Measurements from ENCODE around the gene TAAR9. TPM values are rescaled to one million over a fixed set of nuclear protein-coding genes. Genes with fewer than 3 reads are reported as not detected.

The TAAR9 gene
- total RNA-seq, 1 donor from 2014 or later, result not detected

DNA sequence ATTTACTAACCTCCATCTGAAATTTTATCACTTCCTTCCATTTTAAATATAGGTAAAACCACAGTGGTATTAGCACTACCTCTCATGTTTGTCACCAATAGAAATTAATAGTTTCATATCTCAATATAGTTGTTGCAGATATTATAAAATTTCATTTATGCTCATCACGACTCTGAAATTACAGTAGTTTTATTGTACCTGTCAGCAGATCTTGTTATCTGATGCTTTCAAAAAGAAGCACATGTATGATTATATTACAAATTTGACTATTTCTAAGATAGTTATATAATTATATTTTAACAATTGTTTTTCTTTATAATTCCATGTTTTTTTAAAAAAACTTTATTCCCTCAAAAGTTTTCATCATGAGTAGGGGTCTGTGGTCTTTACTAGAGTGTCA, 46.6 kb downstream of the TAAR9 start:
- peaks cover 13% of the 10 kb centered on the region for H3K27me3 Mint-ChIP-seq
- H3K9me3 Mint-ChIP-seq, result no peaks in the 10 kb centered on the region
- no peak overlapping the region for H3K27ac Mint-ChIP-seq
- H3K36me3 Mint-ChIP-seq (ENCODE audit: low read depth), result no peaks in the 10 kb centered on the region
- no peak for DNase-seq
- intact Hi-C loops (cut with micrococcal nuclease), result no loop called here
- no peak overlapping the region for H3K4me3 Mint-ChIP-seq
- no peaks in the 10 kb centered on the region for H3K4me1 Mint-ChIP-seq

DNA sequence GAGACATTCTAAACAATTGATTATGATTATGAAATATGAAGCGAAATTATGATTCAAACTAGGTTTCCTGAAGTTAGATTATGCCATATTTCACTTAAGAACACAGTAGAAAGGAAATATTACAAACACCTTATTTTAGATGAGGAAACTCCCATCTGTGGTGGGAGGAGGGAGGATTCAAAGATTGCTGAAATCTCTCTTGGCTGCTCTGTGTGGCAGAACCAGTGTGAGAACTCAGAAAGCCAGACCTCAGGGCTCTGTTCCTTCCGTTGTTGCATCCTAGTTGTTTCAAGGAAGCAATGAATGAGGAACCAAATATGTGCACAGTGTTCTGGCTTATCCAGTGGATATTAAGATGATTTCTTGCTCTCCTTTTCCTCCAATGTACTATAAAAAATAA, 49.3 kb downstream of the TAAR9 start:
- Mint-ChIP-seq H3K36me3 (ENCODE audit: low read depth) (no peaks in the 10 kb centered on the region), H3K4me1 (no peaks in the 10 kb centered on the region), H3K27me3 (peaks cover 12% of the 10 kb centered on the region), H3K27ac (no peak overlapping the region), H3K9me3 (no peaks in the 10 kb centered on the region), H3K4me3 (no peak overlapping the region)
- no peak for DNase-seq
- intact Hi-C loops (cut with micrococcal nuclease), result no loop called here

Other genes starting within 250 kb of the TAAR9 start
- 0.12 TPM in 1 of 2 replicates, not detected in the other for gene MOXD1, start 136.8 kb upstream of the TAAR9 start, total RNA-seq
- 16.3 and 21.1 TPM in 2 replicates for gene STX7, start 25.2 kb upstream of the TAAR9 start, total RNA-seq
- gene TAAR8, start 14.4 kb downstream of the TAAR9 start, total RNA-seq, result not detected in 2 replicates
- gene TAAR6, start 32.0 kb downstream of the TAAR9 start, total RNA-seq, result not detected in 2 replicates
- gene TAAR5, start 51.5 kb downstream of the TAAR9 start, total RNA-seq, result not detected in 2 replicates
- gene TAAR2, start 86.0 kb downstream of the TAAR9 start, total RNA-seq, result not detected in 2 replicates
- not detected in 2 replicates for gene TAAR1, start 120.9 kb downstream of the TAAR9 start, total RNA-seq
- gene VNN1, start 175.8 kb downstream of the TAAR9 start, total RNA-seq, result not detected in 2 replicates
- gene VNN2, start 219.6 kb downstream of the TAAR9 start, total RNA-seq, result 3.3 and 3.5 TPM in 2 replicates